GM13976 (cell line): Measurements from ENCODE around the gene SPINK7.

Experiments used
- DNase-seq: peaks from one replicate; pipeline ENCODE4 v3.0.0; 2012; ENCODE audit warnings: low spot score
- in situ Hi-C: fragments of 300-500 bp; cut with MboI; formaldehyde crosslinking; loops from one replicate; pipeline ENCODE4 v1.12.0; 2022; ENCODE audit warnings: low sequenced_read_pairs, mixed read lengths, inconsistent platforms; ENCODE audit not compliant: unreplicated experiment
- TF ChIP-seq, protein P1 (sequence below): IDR thresholded peaks from 2 replicates; pipeline ENCODE4 v1.5.1; 2012; ENCODE audit warnings: borderline replicate concordance, mild to moderate bottlenecking; ENCODE audit not compliant: insufficient read depth; ENCODE audit errors: extremely low read depth, missing control alignments, control extremely low read depth

SPINK7 gene

DNA sequence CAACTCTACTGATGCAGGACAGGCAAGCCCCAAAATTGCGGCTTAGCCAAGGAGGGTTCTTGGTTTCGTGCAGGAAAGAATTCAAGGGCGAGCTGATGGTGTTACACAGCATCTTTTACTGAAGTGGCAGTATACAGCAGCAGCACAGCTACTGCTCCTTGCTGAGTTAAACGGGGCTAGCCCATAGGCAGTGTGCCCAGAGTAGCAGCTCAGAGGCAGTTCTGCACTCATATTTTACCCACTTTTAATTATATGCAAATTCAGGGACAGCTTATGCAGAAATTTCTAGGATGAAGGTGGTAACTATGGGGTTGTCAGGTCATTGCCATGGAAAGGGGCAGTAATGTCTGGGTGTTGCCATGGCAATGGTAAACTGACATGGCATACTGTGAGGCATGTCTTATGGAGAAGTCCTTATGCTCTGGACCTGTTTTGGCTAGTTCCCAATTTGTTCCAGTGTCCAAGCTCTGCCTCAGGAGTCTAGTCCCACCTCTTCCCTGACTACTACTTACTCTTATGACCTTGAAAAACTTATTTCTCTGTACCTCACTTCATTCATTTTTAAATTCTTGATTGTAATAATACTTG is 21.1 kb downstream of the SPINK7 start:
- no peak for DNase-seq
- in situ Hi-C loops: no loop called here
- TF ChIP-seq, protein P1, sequence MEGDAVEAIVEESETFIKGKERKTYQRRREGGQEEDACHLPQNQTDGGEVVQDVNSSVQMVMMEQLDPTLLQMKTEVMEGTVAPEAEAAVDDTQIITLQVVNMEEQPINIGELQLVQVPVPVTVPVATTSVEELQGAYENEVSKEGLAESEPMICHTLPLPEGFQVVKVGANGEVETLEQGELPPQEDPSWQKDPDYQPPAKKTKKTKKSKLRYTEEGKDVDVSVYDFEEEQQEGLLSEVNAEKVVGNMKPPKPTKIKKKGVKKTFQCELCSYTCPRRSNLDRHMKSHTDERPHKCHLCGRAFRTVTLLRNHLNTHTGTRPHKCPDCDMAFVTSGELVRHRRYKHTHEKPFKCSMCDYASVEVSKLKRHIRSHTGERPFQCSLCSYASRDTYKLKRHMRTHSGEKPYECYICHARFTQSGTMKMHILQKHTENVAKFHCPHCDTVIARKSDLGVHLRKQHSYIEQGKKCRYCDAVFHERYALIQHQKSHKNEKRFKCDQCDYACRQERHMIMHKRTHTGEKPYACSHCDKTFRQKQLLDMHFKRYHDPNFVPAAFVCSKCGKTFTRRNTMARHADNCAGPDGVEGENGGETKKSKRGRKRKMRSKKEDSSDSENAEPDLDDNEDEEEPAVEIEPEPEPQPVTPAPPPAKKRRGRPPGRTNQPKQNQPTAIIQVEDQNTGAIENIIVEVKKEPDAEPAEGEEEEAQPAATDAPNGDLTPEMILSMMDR: no peak

DNA sequence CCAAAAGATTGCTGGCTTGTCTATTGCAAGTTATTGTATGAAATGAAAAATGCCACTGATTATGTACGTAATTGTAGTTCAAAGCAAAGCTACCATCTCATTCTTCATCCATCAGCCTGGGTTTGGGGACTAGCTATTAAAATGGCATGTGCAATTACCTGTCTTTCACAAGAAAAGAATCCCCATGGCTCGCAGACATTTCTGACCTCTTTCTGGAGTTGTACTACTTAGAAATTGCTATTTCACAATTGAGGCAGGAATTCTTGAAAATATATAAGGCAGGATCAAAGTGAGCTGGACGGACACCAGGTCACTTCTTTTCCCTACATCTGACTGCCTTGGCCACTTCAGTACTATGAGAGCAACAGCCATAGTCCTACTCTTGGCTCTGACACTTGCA is 23.0 kb downstream of the SPINK7 start, which contains the start of gene SPINK9:
Gene SPINK9 (plus strand): TSS at position 301 of the 400 bp plus-strand sequence. CDS start 55 bp downstream, at position 356.
- TF ChIP-seq, protein P1: no peak
- in situ Hi-C loops: no loop called here
- no peak for DNase-seq

DNA sequence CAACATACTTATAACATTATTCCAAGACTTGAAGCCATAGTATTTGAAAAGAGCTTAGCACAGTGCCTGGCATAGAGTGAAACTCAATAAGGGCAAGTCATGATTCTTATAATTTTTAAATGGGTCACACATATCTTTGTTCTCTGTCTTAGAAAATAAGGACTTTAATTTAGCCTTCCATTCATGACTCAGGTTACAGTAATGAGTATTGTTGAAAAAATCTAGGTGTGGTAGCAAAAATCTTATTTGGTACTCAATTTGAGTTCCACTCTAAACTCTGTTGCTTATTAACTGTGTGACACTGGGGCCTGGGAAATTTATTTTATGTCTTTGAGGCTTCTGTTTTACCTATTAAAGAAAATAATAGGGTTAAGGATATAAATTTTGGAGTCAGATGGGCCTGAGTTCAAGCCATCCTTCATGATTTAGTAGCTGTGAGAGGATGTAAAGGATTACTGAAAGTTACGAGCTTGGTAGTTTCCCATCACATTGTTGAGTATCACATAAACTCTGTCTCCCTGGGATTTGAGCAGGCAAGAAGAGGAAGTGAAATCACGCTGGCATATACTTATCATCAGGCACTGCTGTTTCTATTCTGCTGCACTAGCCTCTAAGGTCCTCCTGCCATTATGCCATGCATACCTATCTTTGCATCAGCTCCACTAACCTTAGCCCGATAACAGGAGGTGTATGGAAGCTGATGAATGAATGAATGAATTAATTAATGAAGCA is 24.6 kb downstream of the SPINK7 start:
- in situ Hi-C loops: no loop called here
- TF ChIP-seq, protein P1: no peak
- no peak for DNase-seq

DNA sequence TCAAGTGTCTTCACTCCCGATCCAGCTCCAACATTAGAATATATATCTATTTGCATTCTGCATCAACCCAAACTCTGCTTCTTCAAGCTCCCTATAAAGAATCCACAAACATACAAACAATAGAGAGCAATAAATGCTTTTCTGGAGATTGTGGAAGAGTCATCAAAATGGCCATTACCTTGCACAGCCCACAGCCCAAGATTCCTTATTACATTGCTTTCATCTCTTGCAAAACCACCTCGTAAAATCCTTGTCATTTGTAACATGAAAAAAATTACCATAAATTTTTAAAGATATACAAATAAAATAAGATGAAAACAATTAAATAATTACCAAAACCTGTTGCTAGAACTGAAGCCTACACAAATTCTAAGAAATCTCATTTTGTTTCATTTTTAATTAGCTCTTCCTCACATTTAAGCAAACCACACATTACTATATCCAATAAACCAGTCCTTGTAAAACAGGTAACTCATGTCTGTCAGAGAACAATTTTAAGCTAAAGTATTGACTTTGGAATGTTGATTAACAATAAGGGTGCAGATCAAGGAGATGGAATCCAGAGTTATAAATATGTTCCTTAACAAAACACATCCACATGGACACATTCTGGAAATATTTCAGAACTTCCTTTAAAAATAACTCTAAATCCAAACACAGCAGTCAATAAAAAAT is 30.3 kb downstream of the SPINK7 start:
- DNase-seq: no peak
- TF ChIP-seq, protein P1: no peak
- in situ Hi-C loops: no loop called here

DNA sequence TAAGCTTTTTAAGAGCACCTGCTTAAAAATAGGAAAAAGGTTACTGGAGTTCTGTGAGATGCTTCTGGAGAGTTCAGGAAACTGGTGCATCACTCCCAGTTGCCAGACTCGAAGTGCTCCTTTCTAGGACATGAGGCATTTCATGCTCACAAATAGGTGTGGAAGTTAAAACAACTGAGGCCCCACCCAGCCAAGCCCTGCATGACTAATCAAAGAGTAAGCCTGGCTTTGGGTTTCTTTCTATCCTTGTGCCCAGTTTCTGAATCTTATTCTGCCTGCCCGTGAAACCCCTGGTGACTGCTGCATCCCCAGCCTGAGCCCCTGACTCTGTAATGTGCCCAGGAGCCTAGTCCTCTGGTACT is 30.8 kb downstream of the SPINK7 start:
- TF ChIP-seq, protein P1: no peak
- in situ Hi-C loops: no loop called here
- no peak for DNase-seq

DNA sequence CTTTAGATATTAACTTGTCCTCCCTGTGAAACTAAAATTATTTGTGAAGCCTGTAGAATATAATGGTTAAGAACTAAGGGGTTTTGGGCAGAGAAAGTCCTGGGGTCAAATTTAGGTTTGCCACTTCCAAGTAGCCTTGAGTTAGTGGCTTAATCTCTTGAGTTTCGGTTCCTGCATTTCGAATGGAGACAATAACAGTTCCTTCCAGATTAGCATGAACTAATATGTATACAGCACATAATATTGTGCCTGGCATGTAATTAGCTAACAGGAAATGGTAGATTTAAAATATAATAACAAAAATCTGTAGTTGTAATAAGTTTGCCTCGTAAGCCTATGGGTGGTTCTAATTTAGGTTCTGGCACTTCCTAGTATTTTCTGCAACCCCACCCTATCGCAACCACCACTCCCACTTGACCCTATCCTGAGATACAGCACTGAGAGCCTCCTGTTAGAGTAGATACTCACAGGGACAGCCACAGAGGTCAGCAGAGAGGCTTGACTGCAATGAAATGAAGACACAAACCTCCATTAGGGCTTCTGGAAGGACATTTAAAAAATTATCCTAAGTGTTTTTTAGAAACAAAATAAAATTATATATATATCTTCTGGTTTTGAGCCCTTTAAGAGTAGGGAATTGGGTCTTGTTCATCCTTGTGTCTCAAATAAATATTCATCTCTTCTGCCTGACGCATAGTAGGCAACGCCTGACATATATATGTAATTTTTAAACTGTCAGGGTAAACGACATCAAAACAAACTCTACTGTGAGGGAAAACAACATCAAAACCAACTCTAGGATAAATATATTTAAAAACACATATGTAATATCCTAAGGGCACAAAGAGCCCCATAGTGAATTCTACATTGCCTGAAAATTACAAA is 31.6 kb downstream of the SPINK7 start:
- in situ Hi-C loops: no loop called here
- no peak for DNase-seq
- TF ChIP-seq, protein P1: no peak
